Sciatic nerve (tissue), 2 donors: ENCODE measurements around the gene RAB10. TPM values are rescaled to one million over a fixed set of nuclear protein-coding genes. Genes with fewer than 3 reads are reported as not detected.
"Not testable (repeated sequence)": the region's sequence is repeated elsewhere in the genome, so short reads cannot be mapped to it uniquely, and the experiment has no call there.

ENCODE experiments used
- ATAC-seq: fragments of 200-7000 bp; cut with Tn5 transposase; one replicate; pipeline ENCODE4 v1.9.1; 2020; ENCODE audit warnings: mild to moderate bottlenecking, moderate library complexity
- DNase-seq: peaks from one replicate; pipeline ENCODE4 v3.0.0-alpha.2; 2020; ENCODE audit warnings: low spot score
- intact Hi-C: fragments of 100-400 bp; cut with DNase I; formaldehyde crosslinking; loops from one replicate; pipeline ENCODE4 v1.14.2; 2022
- total RNA-seq: library from RNA; stranded (reverse); fragmentation: NEBNext Ultra II Directional; extraction: Animal tissue kit (Norgen Biotek cat#: 25700); gene quantifications from one replicate; pipeline ENCODE4 v1.2.1, GENCODE V29; 2021
- donor health status: DM: no; HTN: no; CAD: no.
- donor health status: DM: no; HTN: no; CAD: no.

Gene RAB10
- 104 TPM for total RNA-seq

DNA sequence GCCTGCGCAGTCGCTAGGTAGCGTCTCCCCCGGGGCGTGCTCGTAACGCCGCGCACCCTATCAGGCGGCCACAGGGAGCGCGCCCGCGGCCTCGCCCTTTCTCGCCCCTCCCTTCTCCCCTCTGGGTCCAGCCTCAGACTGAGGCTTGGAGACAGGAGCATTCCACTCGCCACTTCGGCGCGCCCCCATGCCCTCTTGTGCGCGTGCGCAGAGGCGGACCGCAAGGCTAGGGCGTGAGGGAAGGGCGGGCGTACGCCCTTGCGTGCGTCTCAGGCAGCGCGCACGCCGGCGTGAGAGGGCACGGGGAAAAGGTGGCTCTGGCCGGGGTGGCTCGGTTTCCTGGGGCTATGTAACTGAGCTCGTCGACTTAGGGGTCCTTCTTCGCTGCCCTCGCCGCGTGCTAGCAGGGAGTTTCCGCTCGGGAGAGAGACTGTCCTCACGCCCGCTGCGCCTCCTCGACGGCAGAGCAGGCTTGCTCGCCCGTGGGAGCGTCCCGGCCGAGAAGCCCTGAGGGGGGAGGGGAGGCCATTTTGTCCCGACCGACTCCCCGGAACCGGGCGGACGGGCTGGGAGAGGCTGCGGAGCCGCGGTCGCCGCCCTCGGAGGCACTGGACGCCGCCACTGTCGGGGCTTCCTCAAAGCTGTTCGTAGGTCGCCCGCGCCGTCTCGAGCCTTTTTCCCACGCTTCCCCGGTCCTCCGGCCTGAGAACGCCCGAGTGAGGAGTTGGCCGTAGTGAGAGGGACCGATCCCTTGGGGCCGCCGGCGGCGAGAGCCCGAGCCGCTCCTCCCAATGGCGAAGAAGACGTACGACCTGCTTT, at the start of gene RAB10:
Gene RAB10, plus strand, starts transcription at position 267 of the 819 bp plus-strand sequence. Its CDS starts 525 bp downstream, at position 792.
- peak; percentile 99 for DNase-seq
- peak; percentile 98 for ATAC-seq
- intact Hi-C loops: no loop called here

DNA sequence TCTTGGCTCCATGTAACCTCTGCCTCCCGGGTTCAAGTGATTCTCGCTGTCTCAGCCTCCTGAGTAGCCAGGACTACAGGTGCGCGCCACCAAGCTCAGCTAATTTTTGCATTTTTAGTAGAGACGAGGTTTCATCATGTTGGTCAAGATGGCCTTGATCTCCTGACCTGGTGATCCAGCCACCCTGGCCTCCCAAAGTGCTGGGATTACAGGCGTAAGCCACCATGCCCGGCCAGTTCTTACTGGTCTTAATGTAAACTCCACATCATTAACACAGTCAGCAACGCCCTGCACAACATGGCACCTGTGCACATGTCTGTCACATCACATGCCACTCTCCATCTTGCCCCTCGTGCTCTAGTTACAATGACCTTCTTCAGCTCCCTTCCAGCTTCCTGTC, 45.8 kb upstream of the RAB10 start:
- DNase-seq (no peak), ATAC-seq (no peak)
- intact Hi-C loops: no loop called here

GRCh38 chr2:25989154-25989553, 44.7 kb upstream of the RAB10 start:
- ATAC-seq (no peak), DNase-seq (no peak)
- intact Hi-C loops: no loop called here

- DNase-seq (no peak), ATAC-seq (peak; percentile 30)
- intact Hi-C loops: loop anchor here (10.0 kb wide), 1 partner anchor 153 kb away; no protein-coding TSS in a partner anchor
These were observed 41.9 kb upstream of the RAB10 start for GRCh38 chr2:25991965-25992364.

DNA sequence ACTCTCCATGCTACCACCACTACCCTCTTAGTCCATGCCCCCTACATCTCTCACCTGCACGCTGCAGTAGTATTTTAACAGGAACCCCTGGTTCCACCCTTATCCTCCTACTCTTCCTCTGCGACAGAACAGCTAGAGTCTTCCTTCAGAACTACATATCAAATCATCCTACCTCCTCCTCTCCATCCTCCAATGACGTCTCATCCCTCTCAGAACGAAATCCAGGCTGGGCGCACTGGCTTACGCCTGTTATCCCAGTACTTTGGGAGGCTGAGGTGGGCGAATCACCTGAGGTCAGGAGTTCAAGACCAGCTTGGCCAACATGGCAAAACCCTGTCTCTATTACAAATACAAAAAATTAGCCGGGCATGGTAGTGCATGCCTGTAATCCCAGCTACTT, 41.3 kb upstream of the RAB10 start:
- DNase-seq (no peak), ATAC-seq (no peak)
- intact Hi-C loops: loop anchor here (10.0 kb wide), 1 partner anchor 152 kb away; no protein-coding TSS in a partner anchor

DNA sequence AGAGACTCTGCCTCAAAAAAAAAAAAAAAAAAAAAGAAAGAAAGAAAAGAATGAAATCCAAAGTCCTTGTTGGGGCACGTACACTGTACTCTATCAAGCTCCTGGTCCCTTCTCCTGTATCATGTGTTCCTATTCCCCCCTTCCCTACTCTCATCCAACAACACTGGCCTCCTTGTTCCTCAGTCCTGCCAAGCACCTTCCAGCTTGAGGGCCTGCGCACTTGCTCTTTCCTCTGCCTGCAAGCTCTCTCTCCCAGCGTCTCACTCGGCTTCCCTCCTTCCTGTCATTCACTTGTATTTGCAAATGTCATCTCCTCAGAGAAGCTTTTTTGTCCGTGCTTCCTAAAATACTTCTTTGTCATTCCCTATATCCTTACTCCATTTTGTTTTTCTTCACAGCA, 40.8 kb upstream of the RAB10 start:
- ATAC-seq (no peak), DNase-seq (no peak)
- intact Hi-C loops: loop anchor here (10.0 kb wide), 1 partner anchor 152 kb away; no protein-coding TSS in a partner anchor

GRCh38 chr2:25994509-25994908, 39.4 kb upstream of the RAB10 start:
- ATAC-seq: no peak
- no peak for DNase-seq
- intact Hi-C loops: loop anchor here (10.0 kb wide), 1 partner anchor 150 kb away; no protein-coding TSS in a partner anchor

- intact Hi-C loops: loop anchor here (10.0 kb wide), 1 partner anchor 148 kb away; no protein-coding TSS in a partner anchor
- DNase-seq (no peak), ATAC-seq (no peak)
These were observed 37.0 kb upstream of the RAB10 start for GRCh38 chr2:25996844-25997243.

DNA sequence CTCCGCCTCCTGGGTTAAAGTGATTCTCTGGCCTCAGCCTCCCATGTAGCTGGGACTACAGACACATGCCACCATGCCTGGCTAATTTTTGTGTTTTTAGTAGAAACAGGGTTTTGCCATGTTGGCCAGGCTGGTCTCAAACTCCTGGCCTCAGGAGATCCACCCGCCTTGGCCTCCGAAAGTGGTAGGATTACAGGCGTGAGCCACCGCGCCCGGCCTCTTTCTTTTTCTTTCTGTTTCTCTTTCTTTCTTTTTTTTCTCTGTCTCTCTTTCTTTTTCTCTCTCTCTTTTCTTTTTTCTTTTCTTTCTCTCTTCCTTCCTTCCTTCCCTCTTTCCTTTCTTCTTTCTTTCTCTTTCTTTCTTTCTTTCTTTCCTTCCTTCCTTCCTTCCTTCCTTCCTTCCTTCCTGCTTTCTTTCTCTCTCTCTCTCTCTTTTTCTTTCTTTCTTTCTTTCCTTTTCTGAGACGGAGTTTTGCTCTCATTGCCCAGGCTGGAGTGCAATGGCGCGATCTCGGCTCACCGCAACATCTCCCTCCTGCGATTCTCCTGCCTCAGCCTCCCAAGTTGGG, 35.0 kb upstream of the RAB10 start:
- ATAC-seq, DNase-seq: not testable (repeated sequence)
- intact Hi-C loops: loop anchor here (10.0 kb wide), 1 partner anchor 146 kb away; no protein-coding TSS in a partner anchor

DNA sequence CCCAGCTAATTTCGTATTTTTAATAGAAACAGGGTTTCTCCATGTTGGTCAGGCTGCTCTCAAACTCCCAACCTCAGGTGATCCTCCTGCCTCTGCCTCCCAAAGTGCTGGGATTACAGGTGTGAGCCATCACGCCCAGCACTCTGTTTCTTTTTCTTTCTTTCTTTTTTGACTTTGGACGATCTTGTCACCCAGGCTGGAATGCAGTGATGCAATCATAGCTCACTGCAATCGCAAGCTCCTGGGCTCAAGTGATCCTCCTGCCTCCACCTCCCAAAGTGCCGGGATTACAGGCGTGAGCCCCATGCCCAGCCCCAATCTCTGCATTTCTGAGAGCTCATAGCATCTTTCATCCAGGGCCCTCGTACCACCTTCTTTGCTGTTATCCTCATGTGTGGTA, 34.5 kb upstream of the RAB10 start:
- intact Hi-C loops: loop anchor here (10.0 kb wide), 1 partner anchor 145 kb away; no protein-coding TSS in a partner anchor
- ATAC-seq, DNase-seq: not testable (repeated sequence)

GRCh38 chr2:26000561-26001082, 33.3 kb upstream of the RAB10 start:
- intact Hi-C loops: no loop called here
- DNase-seq: no peak
- no peak for ATAC-seq

- peak; percentile 77 for ATAC-seq
- peak; percentile 82 for DNase-seq
- intact Hi-C loops: no loop called here
These were observed 32.0 kb upstream of the RAB10 start for GRCh38 chr2:26001743-26002351.

GRCh38 chr2:26002632-26003310, 31.1 kb upstream of the RAB10 start:
- intact Hi-C loops: no loop called here
- ATAC-seq (peak; percentile 77), DNase-seq (no peak)

- DNase-seq: no peak
- no peak for ATAC-seq
- intact Hi-C loops: no loop called here
These were observed 25.8 kb upstream of the RAB10 start for GRCh38 chr2:26008095-26008494.

DNA sequence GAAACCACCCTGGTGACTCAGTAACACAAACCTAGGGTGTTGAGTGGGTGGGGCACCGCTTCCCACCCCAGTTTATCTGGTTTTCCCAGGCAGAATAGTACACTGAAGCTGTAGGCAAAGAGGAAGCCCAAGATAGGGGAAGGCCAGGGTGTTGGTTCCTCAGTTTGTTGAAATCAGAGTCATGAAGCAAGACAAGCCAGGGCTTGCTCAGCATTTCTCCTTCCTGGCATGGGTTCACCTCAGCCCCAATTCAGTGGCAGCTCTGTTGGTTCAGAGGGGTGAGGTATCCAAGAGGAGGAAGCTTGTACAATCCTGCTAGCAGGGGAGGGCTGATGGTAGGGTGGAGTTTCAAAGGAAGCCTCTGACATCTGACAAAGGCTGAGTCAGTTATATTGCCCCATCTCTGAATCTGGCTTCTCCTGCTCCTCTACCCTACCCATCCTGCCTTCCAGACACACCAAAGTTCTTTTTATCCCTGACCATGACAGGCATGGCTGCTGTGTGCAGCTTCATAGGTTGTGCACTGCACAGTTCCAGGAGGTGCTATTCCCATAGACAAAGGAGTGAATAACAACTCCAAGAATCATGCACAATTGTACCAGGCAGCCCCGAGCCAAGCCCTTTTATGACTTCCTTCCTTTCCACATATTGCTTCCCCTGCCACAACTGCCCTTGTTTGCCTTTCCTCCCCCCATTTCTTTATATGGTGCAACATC, 24.9 kb upstream of the RAB10 start:
- ATAC-seq (peak; percentile 94), DNase-seq (peak; percentile 66)
- intact Hi-C loops: no loop called here

DNA sequence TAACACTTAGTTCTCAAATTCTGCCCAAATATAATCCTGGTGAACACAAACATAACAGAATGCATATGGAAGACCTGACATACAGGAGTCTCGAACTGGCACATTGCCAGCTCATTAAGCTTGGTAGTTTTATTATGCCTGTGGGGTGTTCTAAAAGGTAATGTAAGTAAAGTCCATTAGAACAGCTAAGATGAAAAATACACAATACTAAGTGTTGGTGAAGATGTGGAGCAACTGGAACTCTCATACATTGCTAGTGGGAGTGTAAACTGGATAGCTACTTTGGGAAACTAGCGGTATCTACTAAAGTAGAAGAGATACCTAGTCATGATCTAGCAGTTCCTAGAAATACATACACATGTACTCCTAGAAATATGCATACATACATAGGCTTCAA, 24.3 kb upstream of the RAB10 start:
- no peak for ATAC-seq
- intact Hi-C loops: no loop called here
- no peak for DNase-seq

DNA sequence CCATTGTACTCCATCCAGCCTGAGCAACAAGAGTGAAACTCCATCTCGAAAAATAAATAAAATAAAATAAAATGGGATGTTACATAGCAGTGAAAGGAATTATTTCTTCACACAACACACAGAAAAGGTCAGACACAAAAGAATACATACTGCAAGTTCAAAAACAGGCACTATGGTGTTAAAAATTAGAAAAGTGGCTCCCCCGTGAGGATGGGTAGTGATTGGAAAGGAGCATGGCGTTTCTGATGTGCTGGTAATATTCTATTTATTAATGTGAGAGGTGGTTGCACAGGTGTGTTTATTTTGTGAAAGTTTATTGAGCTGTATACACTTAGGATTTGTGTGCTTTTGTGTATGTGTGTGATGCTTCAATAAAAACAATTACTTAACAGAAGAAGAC, 22.9 kb upstream of the RAB10 start:
- no peak for ATAC-seq
- DNase-seq: no peak
- intact Hi-C loops: no loop called here

GRCh38 chr2:26011609-26011989, 22.3 kb upstream of the RAB10 start:
- intact Hi-C loops: no loop called here
- ATAC-seq (no peak), DNase-seq (no peak)
